GM12878 (cell line): ENCODE data around the gene DELE1. TPM values are rescaled to one million over a fixed set of nuclear protein-coding genes. Genes with fewer than 3 reads are reported as not detected.

Experiments used
- BCLAF1 ChIP-seq: fragments of 450-650 bp; IDR thresholded peaks from 2 replicates; pipeline ENCODE4 v1.6.1; 2017; ENCODE audit warnings: antibody characterized with exemption, mild to moderate bottlenecking, moderate library complexity
- BRCA1 ChIP-seq: IDR thresholded peaks from 2 replicates; pipeline ENCODE4 v1.6.1; 2011; ENCODE audit warnings: low read depth, low read length, improper control_type of control experiment
- CEBPZ ChIP-seq: fragments of 150-350 bp; IDR thresholded peaks from 2 replicates; pipeline ENCODE4 v1.6.1; 2016; ENCODE audit warnings: low read depth, low read length
- HDGF ChIP-seq: fragments of 450-650 bp; IDR thresholded peaks from 2 replicates; pipeline ENCODE4 v1.6.1; 2016; ENCODE audit warnings: antibody characterized with exemption
- PKNOX1 ChIP-seq: fragments of 450-650 bp; IDR thresholded peaks from 2 replicates; pipeline ENCODE4 v1.6.1; 2016; ENCODE audit warnings: mild to moderate bottlenecking
- RB1 ChIP-seq: fragments of 450-650 bp; formaldehyde crosslinking; IDR thresholded peaks from 2 replicates; pipeline ENCODE4 v1.6.1; 2017; ENCODE audit warnings: mild to moderate bottlenecking, borderline replicate concordance
- SMAD1 ChIP-seq: fragments of 450-650 bp; IDR thresholded peaks from 2 replicates; pipeline ENCODE4 v1.6.1; 2018; ENCODE audit warnings: mild to moderate bottlenecking, low read depth; ENCODE audit not compliant: partially characterized antibody
- STAT3 ChIP-seq: IDR thresholded peaks from 2 replicates; pipeline ENCODE4 v1.6.1; 2011; ENCODE audit warnings: low read depth, low read length, improper control_type of control experiment
- TCF12 ChIP-seq: IDR thresholded peaks from 2 replicates; pipeline ENCODE4 v1.6.1; 2011; ENCODE audit warnings: low read depth, mild to moderate bottlenecking, low read length
- ZNF24 ChIP-seq: fragments of 450-650 bp; IDR thresholded peaks from 2 replicates; pipeline ENCODE4 v1.6.1; 2017; ENCODE audit warnings: antibody characterized with exemption, mild to moderate bottlenecking
- ZNF592 ChIP-seq: fragments of 450-650 bp; IDR thresholded peaks from 2 replicates; pipeline ENCODE4 v1.6.1; 2017; ENCODE audit warnings: mild to moderate bottlenecking, moderate library complexity
- ZNF687 ChIP-seq: fragments of 450-650 bp; IDR thresholded peaks from 2 replicates; pipeline ENCODE4 v1.6.1; 2017; ENCODE audit warnings: mild to moderate bottlenecking, moderate library complexity
- polyA plus RNA-seq, 11 experiments: library from polyadenylated mRNA; depleted of rRNA in 4 of 11; unstranded in 6 of 11; stranded (reverse) in 5 of 11; fragments of >200 nt; fragmentation: Nextera tagmentation in 4 of 11; fragmentation: Illumina TruSeq in 1 of 11; extraction: Ambion mirVana in 4 of 11; extraction: Trizol in 1 of 11; gene quantifications; 1 replicate in 1 of 11; 2 replicates in 10 of 11; pipeline versions ENCODE4 v1.2.1 to v1.2.3, GENCODE V29; 2011 to 2016; ENCODE audit warnings: inconsistent platforms in 2 of 11, missing spikeins in 2 of 11, low read depth in 1 of 11
- total RNA-seq, 4 experiments: library from RNA; depleted of rRNA in 3 of 4; stranded (reverse); fragments of >200 nt in 3 of 4; fragmentation: Illumina TruSeq in 1 of 4; extraction: Trizol in 1 of 4; gene quantifications; 2 replicates each; pipeline versions ENCODE4 v1.2.1 to v1.2.3, GENCODE V29; 2013 to 2021

DELE1 gene
- total and polyA plus RNA-seq, 10 of the 15 experiments (the other 5 are each of a cell fraction or from before 2014, with no cell fraction given), result 18.9 to 71.4 (median 47.6) TPM

- TF ChIP-seq CEBPZ, result no peak
- peak; percentile 59 for TF ChIP-seq SMAD1
- TF ChIP-seq ZNF592, result no peak
- no peak for TF ChIP-seq ZNF24
- no peak for TF ChIP-seq TCF12
- no peak for TF ChIP-seq BRCA1
- no peak for TF ChIP-seq STAT3
- peak; percentile 42; the same call in 1 of the 2 replicates for TF ChIP-seq PKNOX1
- TF ChIP-seq RB1, result peak; percentile 31; the same call in 1 of the 2 replicates
- peak; percentile 75 for TF ChIP-seq ZNF687
- peak; percentile 96 for TF ChIP-seq HDGF
- TF ChIP-seq BCLAF1, result no peak
Observed at GRCh38 chr5:141923448-141924313, at the start of gene DELE1 (continued).
